Smooth muscle cell (in vitro differentiated cells): Measurements from ENCODE around the gene ECHDC3. TPM values are rescaled to one million over a fixed set of nuclear protein-coding genes. Genes with fewer than 3 reads are reported as not detected.

ENCODE experiments used
- DNase-seq: peaks from one replicate; lab custom pipeline; 2025; ENCODE audit not compliant: unreplicated experiment; lab: John Stamatoyannopoulos, UW
- H2AFZ ChIP-seq: fragments of 200-600 bp; sonication (generic); 2 replicates; pipeline ENCODE4 v1.6.0; 2016; ENCODE audit warnings: antibody characterized with exemption, low read depth, mild to moderate bottlenecking
- H3F3A ChIP-seq: fragments of 200-600 bp; sonication (generic); 2 replicates; pipeline ENCODE4 v1.6.0; 2017; ENCODE audit warnings: antibody characterized with exemption, low read depth
- H3K27ac ChIP-seq: fragments of 200-600 bp; sonication (generic); 2 replicates; pipeline ENCODE4 v1.5.1; 2016; ENCODE audit warnings: low read depth, mild to moderate bottlenecking
- H3K27me3 ChIP-seq: fragments of 200-600 bp; sonication (generic); 2 replicates; pipeline ENCODE4 v1.6.1; 2016; ENCODE audit warnings: low read depth, mild to moderate bottlenecking
- H3K36me3 ChIP-seq: fragments of 200-600 bp; sonication (generic); 2 replicates; pipeline ENCODE4 v1.5.1; 2016; ENCODE audit warnings: low read depth
- H3K4me1 ChIP-seq: fragments of 200-600 bp; sonication (generic); 2 replicates; pipeline ENCODE4 v1.5.1; 2016; ENCODE audit warnings: low read depth
- H3K4me2 ChIP-seq: fragments of 200-600 bp; sonication (generic); 2 replicates; pipeline ENCODE4 v1.6.0; 2016; ENCODE audit warnings: mild to moderate bottlenecking
- H3K4me3 ChIP-seq: fragments of 200-600 bp; sonication (generic); 2 replicates; pipeline ENCODE4 v1.5.1; 2016; ENCODE audit warnings: mild to moderate bottlenecking
- H3K79me2 ChIP-seq: fragments of 200-600 bp; sonication (generic); 2 replicates; pipeline ENCODE4 v1.6.0; 2016; ENCODE audit warnings: low read depth, mild to moderate bottlenecking
- H3K9ac ChIP-seq: fragments of 200-600 bp; sonication (generic); 2 replicates; pipeline ENCODE4 v1.6.0; 2016; ENCODE audit warnings: low read depth
- H3K9me3 ChIP-seq: fragments of 200-600 bp; sonication (generic); replicated peaks from 2 replicates; pipeline ENCODE4 v1.5.1; 2016; ENCODE audit warnings: low read depth
- H4K20me1 ChIP-seq: fragments of 200-600 bp; sonication (generic); 2 replicates; pipeline ENCODE4 v1.6.0; 2016; ENCODE audit warnings: low read depth
- WGBS: methylation state at CpG from one replicate; pipeline ENCODE4 v1.1.7; 2016; ENCODE audit warnings: low lambda C conversion rate; 5-methylcytosine and 5-hydroxymethylcytosine counted together
- polyA plus RNA-seq: library from polyadenylated mRNA; unstranded; fragments of >200 nt; fragmentation: Nextera tagmentation; extraction: Ambion mirVana; gene quantifications from 2 replicates; pipeline ENCODE4 v1.2.1, GENCODE V29; 2016
- total RNA-seq: library from RNA; depleted of rRNA; stranded (reverse); fragments of >200 nt; gene quantifications from 2 replicates; pipeline ENCODE4 v1.2.3, GENCODE V29; 2014
- TF ChIP-seq, protein P1 (sequence below): fragments of 200-600 bp; sonication (generic); IDR thresholded peaks from 2 replicates; pipeline ENCODE4 v1.5.1; 2017; ENCODE audit warnings: borderline replicate concordance, mild to moderate bottlenecking, antibody characterized with exemption; ENCODE audit not compliant: insufficient read depth, poor library complexity, severe bottlenecking

The ECHDC3 gene
- total and polyA plus RNA-seq, 2 experiments from 2014 or later: 8.7 to 10.2 TPM

DNA sequence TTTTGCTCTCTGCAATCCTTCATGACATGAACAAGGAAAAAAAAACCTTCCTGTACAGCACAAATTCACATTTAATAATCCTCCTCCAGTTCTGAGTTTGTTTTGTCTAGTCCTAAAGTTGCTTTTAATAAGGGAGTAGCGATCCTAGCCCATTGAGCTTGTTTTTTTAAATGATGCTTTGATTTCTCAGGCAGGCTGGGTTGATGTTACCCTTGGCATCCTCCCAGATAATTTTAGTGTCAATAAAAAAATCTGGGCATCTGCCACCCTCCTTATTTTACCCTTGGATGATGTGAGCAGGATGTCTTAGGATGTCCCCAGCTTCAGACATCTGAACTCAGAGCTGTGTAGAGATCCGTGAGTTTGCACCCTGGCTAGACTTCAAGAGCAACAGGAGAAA is 47.1 kb downstream of the ECHDC3 start:
- Histone ChIP-seq H3K4me3 (no peak overlapping the region), H3K27ac (no peak overlapping the region), H3K4me2 (no peak overlapping the region), H3K9ac (no peak overlapping the region), H3K79me2 (no peaks in the 10 kb centered on the region), H3K4me1 (no peaks in the 10 kb centered on the region), H2AFZ (no peak overlapping the region), H3K36me3 (no peaks in the 10 kb centered on the region), H3K27me3 (peaks cover 4% of the 10 kb centered on the region), H3K9me3 (no peaks in the 10 kb centered on the region), H4K20me1 (no peaks in the 10 kb centered on the region), H3F3A (no peaks in the 10 kb centered on the region)
- no peak for DNase-seq
- 92% methylated on average over 2 of the region's 2 CpGs for WGBS
- TF ChIP-seq, protein P1, sequence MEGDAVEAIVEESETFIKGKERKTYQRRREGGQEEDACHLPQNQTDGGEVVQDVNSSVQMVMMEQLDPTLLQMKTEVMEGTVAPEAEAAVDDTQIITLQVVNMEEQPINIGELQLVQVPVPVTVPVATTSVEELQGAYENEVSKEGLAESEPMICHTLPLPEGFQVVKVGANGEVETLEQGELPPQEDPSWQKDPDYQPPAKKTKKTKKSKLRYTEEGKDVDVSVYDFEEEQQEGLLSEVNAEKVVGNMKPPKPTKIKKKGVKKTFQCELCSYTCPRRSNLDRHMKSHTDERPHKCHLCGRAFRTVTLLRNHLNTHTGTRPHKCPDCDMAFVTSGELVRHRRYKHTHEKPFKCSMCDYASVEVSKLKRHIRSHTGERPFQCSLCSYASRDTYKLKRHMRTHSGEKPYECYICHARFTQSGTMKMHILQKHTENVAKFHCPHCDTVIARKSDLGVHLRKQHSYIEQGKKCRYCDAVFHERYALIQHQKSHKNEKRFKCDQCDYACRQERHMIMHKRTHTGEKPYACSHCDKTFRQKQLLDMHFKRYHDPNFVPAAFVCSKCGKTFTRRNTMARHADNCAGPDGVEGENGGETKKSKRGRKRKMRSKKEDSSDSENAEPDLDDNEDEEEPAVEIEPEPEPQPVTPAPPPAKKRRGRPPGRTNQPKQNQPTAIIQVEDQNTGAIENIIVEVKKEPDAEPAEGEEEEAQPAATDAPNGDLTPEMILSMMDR: no peak

DNA sequence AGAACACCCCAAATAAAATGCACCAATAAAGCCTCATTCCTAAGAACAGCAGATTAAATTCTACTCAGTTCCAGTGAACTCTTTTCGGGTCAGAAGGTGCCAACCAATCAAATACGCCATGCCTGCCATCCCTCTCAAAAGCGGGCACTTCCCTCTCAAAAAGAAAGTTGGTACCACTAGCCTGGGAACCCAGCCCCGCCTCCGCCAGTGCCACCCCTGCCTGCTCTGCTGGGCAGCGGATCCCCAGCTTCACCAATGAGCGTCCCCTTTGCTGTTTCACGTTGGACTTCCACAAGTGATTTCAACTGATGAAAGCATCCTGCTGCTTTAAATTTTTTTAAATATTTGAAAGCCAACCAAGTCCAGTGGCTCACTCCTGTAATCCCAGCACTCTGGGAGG is 47.8 kb downstream of the ECHDC3 start:
- no peak overlapping the region for H3K9ac ChIP-seq
- no peaks in the 10 kb centered on the region for H3K79me2 ChIP-seq
- WGBS: 91% methylated on average over 8 of the region's 8 CpGs
- no peaks in the 10 kb centered on the region for H3F3A ChIP-seq
- TF ChIP-seq, protein P1: no peak
- H2AFZ ChIP-seq: no peak overlapping the region
- no peak overlapping the region for H3K4me3 ChIP-seq
- H3K4me2 ChIP-seq: no peak overlapping the region
- H3K27ac ChIP-seq: no peak overlapping the region
- no peak for DNase-seq
- no peaks in the 10 kb centered on the region for H3K4me1 ChIP-seq
- H3K36me3 ChIP-seq: no peaks in the 10 kb centered on the region
- peaks cover 4% of the 10 kb centered on the region for H3K27me3 ChIP-seq
- no peaks in the 10 kb centered on the region for H3K9me3 ChIP-seq
- no peaks in the 10 kb centered on the region for H4K20me1 ChIP-seq

DNA sequence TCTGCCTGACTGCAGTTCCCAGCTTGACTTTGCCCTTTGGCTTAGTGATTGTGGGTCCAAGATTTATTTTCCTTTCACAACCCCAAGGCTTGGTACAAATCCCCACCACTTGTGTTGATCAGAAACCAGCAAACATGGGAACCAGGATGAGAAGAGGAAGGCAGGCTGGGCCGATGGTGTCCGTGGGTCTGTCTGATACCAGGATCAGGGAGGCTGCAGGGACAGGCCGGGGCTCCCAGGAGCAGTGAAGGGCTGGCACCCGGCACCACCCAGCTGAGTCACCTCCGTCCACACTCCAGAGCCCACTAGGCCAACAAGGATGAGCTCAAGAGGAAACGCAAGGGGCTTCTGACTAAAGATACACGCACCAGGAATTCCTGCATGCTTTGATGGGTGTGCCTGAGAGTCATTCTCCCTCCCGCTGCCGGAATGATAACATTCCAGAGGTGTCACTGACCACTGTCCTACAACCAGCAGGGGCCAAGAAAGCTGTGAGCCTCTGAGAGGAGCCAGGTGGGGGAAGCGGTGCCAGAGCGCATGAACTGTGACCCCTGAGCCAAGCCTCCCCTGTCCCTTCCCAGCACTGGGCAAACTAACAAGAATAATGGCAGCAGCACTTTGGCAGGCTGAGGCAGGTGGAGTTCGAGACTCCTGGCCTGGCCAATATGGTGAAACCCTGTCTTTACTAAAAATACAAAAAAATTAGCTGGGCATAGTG is 51.7 kb downstream of the ECHDC3 start:
- Histone ChIP-seq H3K27me3 (no peaks in the 10 kb centered on the region), H2AFZ (no peak overlapping the region), H3K9ac (no peak overlapping the region), H3K27ac (no peak overlapping the region), H3K36me3 (no peaks in the 10 kb centered on the region), H3K4me3 (no peak overlapping the region), H3F3A (no peaks in the 10 kb centered on the region), H3K4me1 (no peaks in the 10 kb centered on the region), H3K4me2 (no peak overlapping the region), H3K9me3 (no peaks in the 10 kb centered on the region), H3K79me2 (no peaks in the 10 kb centered on the region), H4K20me1 (no peaks in the 10 kb centered on the region)
- WGBS: 73% methylated on average over 12 of the region's 12 CpGs
- TF ChIP-seq, protein P1: no peak
- DNase-seq: no peak

DNA sequence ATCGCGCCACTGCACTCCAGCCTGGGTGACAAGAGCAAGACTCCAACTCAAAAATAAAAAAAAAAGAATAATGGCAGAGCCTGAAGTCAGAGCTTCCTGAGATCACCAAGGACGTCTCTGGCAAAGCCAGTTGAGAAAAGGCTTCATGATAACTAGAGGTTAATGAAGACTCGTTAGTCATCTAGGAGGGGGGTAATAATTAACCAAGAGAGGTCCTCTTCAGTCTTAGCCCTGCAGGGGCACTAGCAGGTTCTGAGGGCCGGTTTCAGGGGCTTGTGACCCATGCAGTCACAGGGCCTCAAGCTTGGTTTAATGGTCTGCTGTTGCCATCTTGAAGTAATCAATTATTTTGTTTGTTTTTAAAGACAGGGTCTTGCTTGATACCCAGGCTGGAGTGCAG is 52.4 kb downstream of the ECHDC3 start:
- H3K9ac ChIP-seq: no peak overlapping the region
- no peak overlapping the region for H3K4me2 ChIP-seq
- H3K79me2 ChIP-seq: no peaks in the 10 kb centered on the region
- H3K9me3 ChIP-seq: no peaks in the 10 kb centered on the region
- DNase-seq: no peak
- no peak overlapping the region for H3K4me3 ChIP-seq
- no peaks in the 10 kb centered on the region for H4K20me1 ChIP-seq
- H3K36me3 ChIP-seq: no peaks in the 10 kb centered on the region
- TF ChIP-seq, protein P1: no peak
- no peaks in the 10 kb centered on the region for H3K27me3 ChIP-seq
- no peak overlapping the region for H3K27ac ChIP-seq
- H3F3A ChIP-seq: no peaks in the 10 kb centered on the region
- H2AFZ ChIP-seq: no peak overlapping the region
- WGBS: 95% methylated on average over 5 of the region's 5 CpGs
- H3K4me1 ChIP-seq: no peaks in the 10 kb centered on the region
